ENCODE measurements around the gene HMG20B. TPM values are rescaled to one million over a fixed set of nuclear protein-coding genes. Genes with fewer than 3 reads are reported as not detected.
A peak's percentile ranks its signal among the peaks of the same experiment; 100 is the strongest.

Gene HMG20B
- total and polyA plus RNA-seq, 5 experiments from 2014 or later: 45.8 to 59.7 (median 53.9) TPM

DNA sequence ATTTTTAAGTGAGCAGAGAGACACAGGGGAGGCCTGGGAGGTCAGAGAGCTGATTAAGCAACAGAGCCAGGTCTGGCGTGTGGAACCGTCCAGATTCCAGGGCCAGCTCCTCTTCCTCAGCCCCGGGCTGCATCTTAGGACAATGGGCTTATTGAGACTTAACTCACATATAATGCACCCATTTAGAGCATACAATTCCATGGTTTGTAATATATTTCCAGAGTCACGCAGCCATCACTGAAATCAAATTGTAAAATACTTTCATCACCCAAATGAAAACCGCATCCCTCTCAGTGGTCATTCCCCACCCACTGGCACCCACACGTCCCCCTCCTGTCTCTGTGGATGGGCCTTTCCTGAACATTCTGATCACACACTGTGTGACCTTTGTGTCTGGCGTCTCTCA is 2.1 kb upstream of the HMG20B start:
- no peak for ATAC-seq
- Mint-ChIP-seq H3K4me1 (peaks cover 8 to 27% (median 18%) of the 10 kb centered on the region in 4 donors), H3K4me3 (peak overlapping the region in 1 of 10 donors; percentile 22), H3K9me3 (no peaks in the 10 kb centered on the region), H3K36me3 (peaks cover 0 to 8% (median 5%) of the 10 kb centered on the region in 3 donors), H3K27ac (peak overlapping the region in 3 of 10 donors; percentile 40 to 50 (median 40)), H3K27me3 (no peaks in the 10 kb centered on the region)
- POLR2A ChIA-PET: interaction anchor here (0.7 to 5.9 kb wide), 2 partner anchors 15 to 299 kb away, joined by 6 to 44 read pairs; partner anchors contain the start of gene MFSD12
- no peak for DNase-seq

DNA sequence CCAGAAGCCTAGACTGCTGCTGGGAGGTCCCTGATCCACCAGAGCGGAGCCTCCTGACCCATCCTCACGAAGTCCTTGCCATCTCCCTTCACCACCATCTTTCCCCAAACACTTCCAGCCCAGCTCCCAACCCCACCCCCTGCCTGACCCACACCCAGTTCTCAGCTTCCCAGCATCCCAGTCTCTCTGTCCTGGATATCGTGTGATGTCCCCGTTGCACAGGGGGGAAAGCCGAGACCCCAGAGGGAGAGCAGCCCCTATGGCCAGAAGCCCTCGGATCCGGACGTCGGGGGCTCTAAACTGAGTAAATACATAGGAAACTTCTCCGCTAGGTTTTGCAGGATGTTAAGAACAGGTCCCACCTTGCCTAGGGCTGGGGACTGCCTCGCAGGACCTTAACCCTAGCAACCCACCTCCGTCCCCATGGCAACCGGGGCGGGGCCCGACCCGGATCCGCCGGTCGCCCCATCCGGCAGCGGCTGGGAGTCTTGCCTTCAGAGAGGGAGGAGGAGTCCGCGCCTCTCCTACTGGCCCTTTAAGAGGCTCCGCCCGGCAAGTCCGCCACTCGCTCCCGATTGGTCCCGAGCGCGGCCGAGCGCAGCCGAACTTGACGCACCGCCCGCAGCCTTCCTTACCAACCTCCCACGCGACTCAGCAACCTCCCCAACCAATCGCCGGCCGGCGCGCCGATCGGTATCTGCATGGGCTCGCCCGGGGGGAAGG is 451 bp upstream of the HMG20B start:
- POLR2A ChIA-PET: interaction anchor here (5.9 kb wide), 1 partner anchor 16 kb away, joined by 44 read pairs; the partner anchor contains the start of gene MFSD12
- DNase-seq (peak; percentile 94 to 100 (median 99)), ATAC-seq (peak; percentile 96)
- Mint-ChIP-seq H3K4me1 (peaks cover 8 to 27% (median 18%) of the 10 kb centered on the region in 4 donors), H3K36me3 (peaks cover 0 to 8% (median 5%) of the 10 kb centered on the region in 3 donors), H3K27ac (peak overlapping the region; percentile 31 to 91 (median 64)), H3K9me3 (no peaks in the 10 kb centered on the region), H3K27me3 (no peaks in the 10 kb centered on the region), H3K4me3 (peak overlapping the region; percentile 62 to 92 (median 80))

DNA sequence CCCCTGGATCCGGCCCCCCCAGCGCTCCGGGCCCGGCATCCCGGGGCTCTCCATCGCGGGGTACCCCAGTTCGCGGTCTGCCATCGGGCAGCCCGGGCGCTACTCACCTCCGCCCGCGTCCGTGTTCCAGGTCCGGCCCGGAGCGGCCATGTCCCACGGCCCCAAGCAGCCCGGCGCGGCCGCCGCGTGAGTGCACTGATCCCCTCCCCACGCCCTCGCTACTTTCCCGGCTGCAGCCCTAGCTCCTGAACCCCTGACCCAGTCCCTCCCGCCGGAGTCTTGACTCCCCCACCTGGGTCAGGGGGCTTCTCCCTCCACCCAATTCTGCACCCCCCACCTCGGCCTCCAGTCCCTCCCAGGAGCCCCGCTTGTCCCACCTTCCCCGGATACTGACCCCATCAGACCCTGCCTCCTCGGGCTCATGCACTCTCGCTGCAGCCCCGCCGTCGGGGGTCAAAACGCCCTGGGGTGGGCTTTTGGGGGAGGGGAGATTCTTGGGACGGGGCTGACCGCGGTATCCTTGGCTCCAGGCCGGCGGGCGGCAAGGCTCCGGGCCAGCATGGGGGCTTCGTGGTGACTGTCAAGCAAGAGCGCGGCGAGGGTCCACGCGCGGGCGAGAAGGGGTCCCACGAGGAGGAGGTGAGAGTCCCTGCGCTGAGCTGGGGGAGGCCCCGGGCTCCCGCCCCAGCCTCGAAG is 566 bp downstream of the HMG20B start:
- ATAC-seq: peak in 1 of 2 donors; percentile 10
- Mint-ChIP-seq H3K27me3 (no peaks in the 10 kb centered on the region), H3K4me3 (peak overlapping the region; percentile 62 to 89 (median 78)), H3K36me3 (peaks cover 0 to 8% (median 5%) of the 10 kb centered on the region in 3 donors), H3K9me3 (no peaks in the 10 kb centered on the region), H3K27ac (peak overlapping the region in 4 of 10 donors; percentile 35 to 71 (median 64)), H3K4me1 (peaks cover 8 to 27% (median 18%) of the 10 kb centered on the region in 4 donors)
- POLR2A ChIA-PET: interaction anchor here (0.6 to 5.9 kb wide), 5 partner anchors 12 to 72 kb away, joined by 3 to 44 read pairs (median 3); partner anchors contain the start of genes GIPC3 and MFSD12
- peak in 1 of 10 donors; percentile 37 for DNase-seq

DNA sequence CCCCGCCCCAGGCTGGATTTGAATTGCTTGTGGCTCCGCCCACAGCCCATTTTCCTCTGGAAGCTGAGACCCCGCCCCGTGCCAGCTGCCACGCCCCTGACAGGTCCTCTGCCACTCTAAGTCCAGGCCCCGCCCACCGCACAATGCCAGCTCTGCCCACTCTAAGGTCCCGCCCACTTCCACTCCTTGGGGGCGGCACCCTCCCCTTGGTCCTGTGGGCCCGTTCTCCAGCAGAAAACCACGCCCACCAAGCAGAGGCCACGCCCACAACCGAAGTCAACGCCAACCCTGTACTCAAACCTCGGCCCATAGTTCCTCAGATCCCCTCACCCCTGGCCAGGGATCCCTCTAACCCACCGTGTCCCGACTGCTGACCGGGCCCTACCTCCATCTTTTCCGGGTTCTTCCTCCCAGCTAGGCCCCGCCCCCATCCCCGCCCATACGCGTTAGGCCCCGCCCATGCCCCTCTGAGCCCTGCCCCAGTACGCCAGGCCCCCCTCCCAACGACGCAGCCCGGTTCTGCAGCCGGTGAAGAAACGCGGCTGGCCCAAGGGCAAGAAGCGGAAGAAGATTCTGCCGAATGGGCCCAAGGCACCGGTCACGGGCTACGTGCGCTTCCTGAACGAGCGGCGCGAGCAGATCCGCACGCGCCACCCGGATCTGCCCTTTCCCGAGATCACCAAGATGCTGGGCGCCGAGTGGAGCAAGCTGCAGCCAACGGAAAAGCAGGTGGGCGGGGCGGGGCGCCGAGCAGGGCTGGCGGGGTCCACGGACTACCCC is 1.3 kb downstream of the HMG20B start:
- H3K36me3 Mint-ChIP-seq: peaks cover 0 to 8% (median 5%) of the 10 kb centered on the region in 3 donors
- H3K9me3 Mint-ChIP-seq: no peaks in the 10 kb centered on the region
- H3K4me3 Mint-ChIP-seq: peak overlapping the region; percentile 62 to 89 (median 78)
- POLR2A ChIA-PET: interaction anchor here (0.5 to 5.9 kb wide), 5 partner anchors 11 to 416 kb away, joined by 3 to 44 read pairs (median 3); partner anchors contain the start of genes GIPC3 and MFSD12
- DNase-seq (peak; percentile 60 to 86 (median 76)), ATAC-seq (no peak)
- peak overlapping the region in 8 of 10 donors; percentile 25 to 87 (median 69) for H3K27ac Mint-ChIP-seq
- H3K27me3 Mint-ChIP-seq: no peaks in the 10 kb centered on the region
- peaks cover 8 to 27% (median 18%) of the 10 kb centered on the region in 4 donors for H3K4me1 Mint-ChIP-seq

DNA sequence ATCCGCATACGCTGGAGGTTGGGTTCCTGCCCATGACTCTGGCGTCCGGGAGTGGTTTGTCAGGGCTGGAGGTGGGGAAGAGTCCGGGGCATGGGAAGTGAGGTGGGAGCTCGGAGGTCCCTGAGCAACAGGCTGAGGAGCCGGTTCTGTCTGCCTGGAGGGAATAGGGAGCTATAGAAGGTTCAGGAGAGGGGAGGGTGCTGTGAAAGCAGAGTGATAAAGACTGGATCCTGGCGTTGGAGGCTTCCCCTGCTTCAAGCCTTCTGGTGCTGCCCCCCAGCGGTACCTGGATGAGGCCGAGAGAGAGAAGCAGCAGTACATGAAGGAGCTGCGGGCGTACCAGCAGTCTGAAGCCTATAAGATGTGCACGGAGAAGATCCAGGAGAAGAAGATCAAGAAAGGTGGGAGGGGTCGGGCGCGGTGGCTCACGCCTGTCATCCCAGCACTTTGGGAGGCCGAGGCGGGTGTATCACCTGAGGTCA is 2.6 kb downstream of the HMG20B start:
- Mint-ChIP-seq H3K4me3 (peak overlapping the region in 9 of 10 donors; percentile 7 to 81 (median 42)), H3K4me1 (peaks cover 8 to 27% (median 18%) of the 10 kb centered on the region in 4 donors)

DNA sequence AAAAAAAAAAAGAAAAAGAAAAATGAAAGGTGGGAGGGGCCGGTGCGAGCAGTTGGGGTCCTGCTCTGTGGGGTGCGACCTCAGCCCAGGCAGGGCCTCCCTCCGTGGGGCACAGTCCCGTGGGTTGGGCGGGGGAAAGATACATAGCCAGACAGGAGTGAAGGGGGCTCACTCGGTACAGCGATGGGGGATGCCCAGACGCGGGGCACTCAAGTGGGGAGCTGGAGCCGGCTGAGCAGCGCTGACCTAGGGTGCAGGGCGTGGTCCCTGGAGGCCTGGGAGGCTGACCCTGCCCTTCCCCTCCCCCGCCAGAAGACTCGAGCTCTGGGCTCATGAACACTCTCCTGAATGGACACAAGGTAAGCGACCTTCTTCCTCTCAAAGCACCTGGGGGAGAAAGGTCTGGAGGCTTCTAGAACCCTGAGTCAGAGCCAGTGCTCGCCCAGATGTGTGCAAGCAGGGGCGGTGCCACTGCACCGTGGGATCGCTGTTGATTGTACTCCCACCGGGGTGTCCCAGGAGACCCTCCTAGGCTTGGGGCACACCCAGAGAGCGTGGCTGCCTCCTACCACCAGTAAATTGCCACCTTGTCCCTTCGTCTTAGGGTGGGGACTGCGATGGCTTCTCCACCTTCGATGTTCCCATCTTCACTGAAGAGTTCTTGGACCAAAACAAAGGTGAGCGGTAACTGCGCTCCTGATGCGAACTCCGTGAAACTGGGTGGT is 3.4 kb downstream of the HMG20B start:
- no peak for DNase-seq
- Mint-ChIP-seq H3K4me3 (no peak overlapping the region), H3K4me1 (peaks cover 8 to 27% (median 18%) of the 10 kb centered on the region in 4 donors), H3K27ac (no peak overlapping the region), H3K36me3 (peaks cover 0 to 8% (median 5%) of the 10 kb centered on the region in 3 donors), H3K9me3 (peaks cover 0 to 1% (median 0%) of the 10 kb centered on the region in 9 donors), H3K27me3 (no peaks in the 10 kb centered on the region)
- ATAC-seq: no peak
- POLR2A ChIA-PET: interaction anchor here (0.8 kb wide), 1 partner anchor 9 kb away, joined by 3 read pairs; the partner anchor contains the start of gene GIPC3

More for the DNA sequence above, 2.6 kb downstream of the HMG20B start:
- no peak for ATAC-seq
- DNase-seq: peak in 1 of 10 donors; percentile 22
- Mint-ChIP-seq H3K27ac (peak overlapping the region in 3 of 10 donors; percentile 35 to 74 (median 67)), H3K27me3 (no peaks in the 10 kb centered on the region), H3K9me3 (no peaks in the 10 kb centered on the region), H3K36me3 (peaks cover 0 to 8% (median 5%) of the 10 kb centered on the region in 3 donors)
- POLR2A ChIA-PET: interaction anchor here (0.6 to 5.9 kb wide), 2 partner anchors 19 to 1277 kb away, joined by 4 to 44 read pairs; partner anchors contain the start of gene MFSD12

DNA sequence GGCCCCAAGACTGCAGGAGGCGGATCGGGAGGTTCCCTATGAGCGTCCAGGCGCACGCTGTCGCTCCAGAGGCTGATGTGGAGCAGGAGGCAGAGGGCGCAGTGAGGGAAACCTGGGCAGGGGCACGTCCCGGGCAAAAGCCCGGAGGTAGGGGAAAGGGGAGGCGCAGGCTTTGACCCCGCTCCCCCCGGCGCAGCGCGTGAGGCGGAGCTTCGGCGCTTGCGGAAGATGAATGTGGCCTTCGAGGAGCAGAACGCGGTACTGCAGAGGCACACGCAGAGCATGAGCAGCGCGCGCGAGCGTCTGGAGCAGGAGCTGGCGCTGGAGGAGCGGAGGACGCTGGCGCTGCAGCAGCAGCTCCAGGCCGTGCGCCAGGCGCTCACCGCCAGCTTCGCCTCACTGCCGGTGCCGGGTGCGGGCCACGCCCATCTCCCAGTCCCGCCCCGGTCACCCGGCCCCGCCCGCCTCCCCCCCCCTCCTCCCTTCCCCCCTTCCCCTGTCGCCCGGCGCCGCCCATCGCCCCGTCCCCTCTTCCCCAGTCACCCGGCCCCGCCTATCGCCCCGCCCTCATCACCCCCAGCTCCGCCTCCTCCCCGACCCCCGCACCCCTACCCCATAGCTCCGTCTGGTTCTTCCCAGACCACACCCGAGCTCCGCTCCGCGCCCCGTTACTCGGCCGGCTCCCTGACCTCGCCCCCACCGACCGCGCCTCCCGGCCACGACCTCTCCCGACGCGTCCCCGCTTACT is 4.1 kb downstream of the HMG20B start:
- Mint-ChIP-seq H3K27me3 (no peaks in the 10 kb centered on the region), H3K36me3 (peaks cover 0 to 8% (median 5%) of the 10 kb centered on the region in 3 donors), H3K27ac (no peak overlapping the region), H3K4me1 (peaks cover 5 to 21% (median 13%) of the 10 kb centered on the region in 4 donors), H3K4me3 (no peak overlapping the region), H3K9me3 (peaks cover 0 to 1% (median 0%) of the 10 kb centered on the region in 9 donors)
- ATAC-seq (no peak), DNase-seq (no peak)
- POLR2A ChIA-PET: no interaction called here

DNA sequence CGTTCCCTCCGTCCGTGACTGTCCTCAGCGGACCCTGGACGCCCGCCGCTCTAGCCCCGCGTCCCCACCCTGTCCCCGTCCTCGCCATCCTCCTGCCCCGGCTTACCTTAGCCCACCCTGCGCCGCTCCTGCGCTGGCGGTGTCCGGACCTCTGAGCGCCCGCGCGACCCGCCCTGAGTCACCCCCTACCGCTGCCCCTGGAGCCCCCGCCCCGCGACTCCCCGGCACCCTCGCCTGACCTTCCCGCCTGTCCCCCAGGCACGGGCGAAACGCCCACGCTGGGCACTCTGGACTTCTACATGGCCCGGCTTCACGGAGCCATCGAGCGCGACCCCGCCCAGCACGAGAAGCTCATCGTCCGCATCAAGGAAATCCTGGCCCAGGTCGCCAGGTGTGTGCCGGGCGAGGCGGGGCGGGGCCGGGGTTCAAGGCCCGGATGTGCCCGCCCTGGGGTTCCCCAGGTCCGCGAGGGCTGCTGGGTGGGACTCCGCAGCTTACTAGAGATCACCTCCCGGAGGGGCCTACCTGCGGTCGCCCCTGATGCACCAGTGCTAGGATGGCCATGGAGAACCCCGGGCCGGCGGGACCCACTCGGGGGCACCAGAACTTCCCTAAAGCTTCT is 5.1 kb downstream of the HMG20B start:
- Mint-ChIP-seq H3K9me3 (peaks cover 0 to 1% (median 0%) of the 10 kb centered on the region in 9 donors), H3K4me3 (no peak overlapping the region), H3K27me3 (no peaks in the 10 kb centered on the region), H3K4me1 (peaks cover 4 to 13% (median 7%) of the 10 kb centered on the region in 4 donors), H3K27ac (no peak overlapping the region), H3K36me3 (peaks cover 0 to 8% (median 5%) of the 10 kb centered on the region in 3 donors)
- POLR2A ChIA-PET: no interaction called here
- DNase-seq (no peak), ATAC-seq (no peak)

DNA sequence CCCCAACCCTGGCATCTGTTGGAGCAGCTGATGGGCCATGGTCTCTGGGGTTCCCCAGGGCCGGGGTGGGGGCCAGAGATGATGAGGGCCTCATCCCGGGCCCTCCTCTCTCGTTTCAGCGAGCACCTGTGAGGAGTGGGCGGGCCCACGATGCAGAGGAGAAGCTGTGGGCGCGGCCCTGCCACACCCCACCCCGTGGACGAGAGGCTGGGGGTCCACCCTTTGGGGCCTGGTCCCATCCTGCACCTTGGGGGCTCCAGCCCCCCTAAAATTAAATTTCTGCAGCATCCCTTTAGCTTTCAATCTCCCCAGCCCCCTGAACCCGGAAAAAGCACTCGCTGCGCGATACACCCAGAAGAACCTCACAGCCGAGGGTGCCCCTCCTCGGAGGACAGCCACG is 5.6 kb downstream of the HMG20B start:
- Mint-ChIP-seq H3K36me3 (peaks cover 0 to 8% (median 5%) of the 10 kb centered on the region in 3 donors), H3K4me3 (no peak overlapping the region), H3K27ac (no peak overlapping the region), H3K4me1 (peaks cover 4 to 13% (median 6%) of the 10 kb centered on the region in 4 donors), H3K9me3 (peaks cover 0 to 1% (median 0%) of the 10 kb centered on the region in 9 donors), H3K27me3 (no peaks in the 10 kb centered on the region)
- ATAC-seq (no peak), DNase-seq (no peak)
- POLR2A ChIA-PET: interaction anchor here (0.5 kb wide), 1 partner anchor 29 kb away, joined by 3 read pairs; no protein-coding TSS in a partner anchor
